ENCODE data around the gene CERT1. TPM values are rescaled to one million over a fixed set of nuclear protein-coding genes. Genes with fewer than 3 reads are reported as not detected.

Gene CERT1
- total RNA-seq, 4 donors from 2014 or later: 36.9 to 65.8 (median 43.0) TPM

- Histone ChIP-seq H3K4me1 (no peaks in the 10 kb centered on the region), H3K27ac (no peak overlapping the region), H3K27me3 (no peaks in the 10 kb centered on the region), H3K4me3 (no peak overlapping the region), H3K36me3 (no peaks in the 10 kb centered on the region), H3K9me3 (no peaks in the 10 kb centered on the region)
- intact Hi-C loops (cut with DNase I; ENCODE audit: low total_unique reads): no loop called here
- TF ChIP-seq POLR2A (IDR thresholded peaks at IDR 0.05) (no peak), CTCF (IDR thresholded peaks at IDR 0.05) (no peak)
- DNase-seq: no peak
Measured at GRCh38 chr5:75331095-75332090, 180.0 kb downstream of the CERT1 start.

- no peak overlapping the region for H3K27ac ChIP-seq
- H3K27me3 ChIP-seq: no peaks in the 10 kb centered on the region
- intact Hi-C loops (cut with DNase I; ENCODE audit: low total_unique reads): no loop called here
- H3K4me3 ChIP-seq: no peak overlapping the region
- TF ChIP-seq CTCF (IDR thresholded peaks at IDR 0.05): no peak
- no peak for TF ChIP-seq POLR2A (IDR thresholded peaks at IDR 0.05)
- H3K36me3 ChIP-seq: no peaks in the 10 kb centered on the region
- no peaks in the 10 kb centered on the region for H3K9me3 ChIP-seq
- H3K4me1 ChIP-seq: no peaks in the 10 kb centered on the region
- no peak for DNase-seq
Measured at GRCh38 chr5:75330404-75330803, 181.0 kb downstream of the CERT1 start.

Small RNAs within 50 kb of the gene (small RNA-seq; reads per million reads assigned to genes)
- not detected for gene RNU7-175P

Other genes starting within 250 kb of the CERT1 start
- 100 to 1,000 TPM in 1 of 4 donors, 10 to 100 TPM in 1, 1 to 10 TPM in 2; 3.3 to 132 (median 14.1) TPM for gene HMGCR, start 174.4 kb downstream of the CERT1 start, total RNA-seq
- gene POLK, start 262 bp upstream of the CERT1 start, total RNA-seq: 10 to 100 TPM; 27.9 to 81.6 (median 58.2) TPM
- 1 to 10 TPM in 2 of 4 donors, not detected in 2; 1.1 to 1.2 TPM for gene ANKDD1B, start 99.8 kb upstream of the CERT1 start, total RNA-seq
- 10 to 100 TPM in 3 of 4 donors, 1 to 10 TPM in 1; 8.8 to 47.6 (median 27.8) TPM for gene POC5, start 205.8 kb upstream of the CERT1 start, total RNA-seq